Ovary (tissue), 3 donors: ENCODE data around the gene USP47.

Experiments used
- CTCF ChIP-seq, 3 donors: fragments of 450-650 bp in 2 of 3; fragments of 200-600 bp in 1 of 3; IDR thresholded peaks; one replicate each; pipeline versions ENCODE4 v1.5.1 to v1.8.0; 2016 to 2022; ENCODE audit warnings: antibody characterized with exemption in 3 of 3, mild to moderate bottlenecking in 1 of 3
- EP300 ChIP-seq: sonication (generic); formaldehyde crosslinking; IDR thresholded peaks from one replicate; pipeline ENCODE4 v1.6.1; 2017; ENCODE audit warnings: antibody characterized with exemption
- POLR2A ChIP-seq: fragments of 450-650 bp; IDR thresholded peaks from one replicate; pipeline ENCODE4 v1.6.1; 2017; ENCODE audit warnings: antibody characterized with exemption, mild to moderate bottlenecking, moderate library complexity
- donor health status: DM: no; HTN: no; CAD: no.

DNA sequence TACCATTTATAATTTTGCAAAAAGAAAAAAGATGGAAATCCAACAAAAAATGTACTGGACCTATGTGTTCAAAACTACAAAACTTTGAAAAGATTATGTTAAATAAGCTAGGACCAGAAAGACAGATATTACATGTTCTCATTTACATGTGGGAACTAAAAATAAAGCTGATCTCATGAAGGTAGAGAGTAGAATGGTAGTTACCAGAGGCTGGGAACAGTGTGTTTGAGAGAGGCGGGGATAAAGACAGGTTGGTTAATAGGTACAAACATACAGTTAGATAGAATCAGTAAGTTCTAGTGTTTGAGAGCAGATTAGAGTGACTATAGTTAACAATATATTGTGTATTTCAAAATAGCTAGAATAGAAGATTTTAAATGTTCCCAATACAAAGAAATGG is 71.6 kb downstream of the USP47 start:
- TF ChIP-seq CTCF (IDR thresholded peaks at IDR 0.05) (no peak), POLR2A (no peak), EP300 (no peak)
